Measurements from ENCODE around the gene FAM83G.

- TF ChIP-seq CTCF (IDR thresholded peaks at IDR 0.05; ENCODE audit: low read depth, low read length, poor library complexity, severe bottlenecking) (no peak), EZH2phosphoT487 (IDR thresholded peaks at IDR 0.05; ENCODE audit: borderline replicate concordance, low read length) (no peak)
These were observed 52.4 kb downstream of the FAM83G start, which contains the start of gene SLC5A10 for GRCh38 chr17:18951941-18952842.

Measured in DOHH2 (cell line).